Stimulated activated CD4-positive, alpha-beta T cell treated with anti-CD3 and anti-CD28 coated beads, TNF-alpha, amount 100 ng/mL, for 24 hours (primary cell): ENCODE data around the gene PPP3R2.
"Not testable (repeated sequence)": the region's sequence is repeated elsewhere in the genome, so short reads cannot be mapped to it uniquely, and the experiment has no call there.

Experiments
- DNase-seq, 3 experiments: peaks; one replicate each; pipeline ENCODE4 v3.0.0-alpha.2; 2020; ENCODE audit warnings: low read depth in 3 of 3

Gene PPP3R2

GRCh38 chr9:101590074-101590473 is 4.7 kb downstream of the PPP3R2 start:
- DNase-seq, result not testable (repeated sequence)

GRCh38 chr9:101587332-101588043 is 7.3 kb downstream of the PPP3R2 start:
- no peak for DNase-seq

GRCh38 chr9:101586651-101587050 is 8.1 kb downstream of the PPP3R2 start:
- no peak for DNase-seq

- DNase-seq, result no peak
Observed at GRCh38 chr9:101585740-101586139, 9.0 kb downstream of the PPP3R2 start.

- no peak for DNase-seq
Observed at GRCh38 chr9:101582553-101582952, 12.2 kb downstream of the PPP3R2 start.

GRCh38 chr9:101579711-101580545 is 14.8 kb downstream of the PPP3R2 start:
- no peak for DNase-seq

- no peak for DNase-seq
Observed at GRCh38 chr9:101578378-101578777, 16.4 kb downstream of the PPP3R2 start.

GRCh38 chr9:101574731-101575333 is 19.9 kb downstream of the PPP3R2 start:
- no peak for DNase-seq

- no peak for DNase-seq
Observed at GRCh38 chr9:101572316-101572715, 22.5 kb downstream of the PPP3R2 start.

GRCh38 chr9:101571114-101571513 is 23.7 kb downstream of the PPP3R2 start:
- no peak for DNase-seq

GRCh38 chr9:101569741-101570501 is 24.8 kb downstream of the PPP3R2 start:
- no peak for DNase-seq

GRCh38 chr9:101567725-101568350 is 26.9 kb downstream of the PPP3R2 start:
- no peak for DNase-seq

- DNase-seq, result peak in 1 of 3 experiments; percentile 12
Observed at GRCh38 chr9:101566904-101567724, 27.7 kb downstream of the PPP3R2 start.

- no peak for DNase-seq
Observed at GRCh38 chr9:101564252-101564651, 30.5 kb downstream of the PPP3R2 start.

- no peak for DNase-seq
Observed at GRCh38 chr9:101562966-101563365, 31.8 kb downstream of the PPP3R2 start.

- no peak for DNase-seq
Observed at GRCh38 chr9:101561740-101562139, 33.0 kb downstream of the PPP3R2 start.

- not testable (repeated sequence) for DNase-seq
Observed at GRCh38 chr9:101549472-101550098, 45.2 kb downstream of the PPP3R2 start.

- DNase-seq, result no peak
Observed at GRCh38 chr9:101543098-101543735, 51.6 kb downstream of the PPP3R2 start.
